Measurements from ENCODE around the gene KCNH3.
A peak's percentile ranks its signal among the peaks of the same experiment; 100 is the strongest.
"Not testable (repeated sequence)": the region's sequence is repeated elsewhere in the genome, so short reads cannot be mapped to it uniquely, and the experiment has no call there.

KCNH3 gene, protein sequence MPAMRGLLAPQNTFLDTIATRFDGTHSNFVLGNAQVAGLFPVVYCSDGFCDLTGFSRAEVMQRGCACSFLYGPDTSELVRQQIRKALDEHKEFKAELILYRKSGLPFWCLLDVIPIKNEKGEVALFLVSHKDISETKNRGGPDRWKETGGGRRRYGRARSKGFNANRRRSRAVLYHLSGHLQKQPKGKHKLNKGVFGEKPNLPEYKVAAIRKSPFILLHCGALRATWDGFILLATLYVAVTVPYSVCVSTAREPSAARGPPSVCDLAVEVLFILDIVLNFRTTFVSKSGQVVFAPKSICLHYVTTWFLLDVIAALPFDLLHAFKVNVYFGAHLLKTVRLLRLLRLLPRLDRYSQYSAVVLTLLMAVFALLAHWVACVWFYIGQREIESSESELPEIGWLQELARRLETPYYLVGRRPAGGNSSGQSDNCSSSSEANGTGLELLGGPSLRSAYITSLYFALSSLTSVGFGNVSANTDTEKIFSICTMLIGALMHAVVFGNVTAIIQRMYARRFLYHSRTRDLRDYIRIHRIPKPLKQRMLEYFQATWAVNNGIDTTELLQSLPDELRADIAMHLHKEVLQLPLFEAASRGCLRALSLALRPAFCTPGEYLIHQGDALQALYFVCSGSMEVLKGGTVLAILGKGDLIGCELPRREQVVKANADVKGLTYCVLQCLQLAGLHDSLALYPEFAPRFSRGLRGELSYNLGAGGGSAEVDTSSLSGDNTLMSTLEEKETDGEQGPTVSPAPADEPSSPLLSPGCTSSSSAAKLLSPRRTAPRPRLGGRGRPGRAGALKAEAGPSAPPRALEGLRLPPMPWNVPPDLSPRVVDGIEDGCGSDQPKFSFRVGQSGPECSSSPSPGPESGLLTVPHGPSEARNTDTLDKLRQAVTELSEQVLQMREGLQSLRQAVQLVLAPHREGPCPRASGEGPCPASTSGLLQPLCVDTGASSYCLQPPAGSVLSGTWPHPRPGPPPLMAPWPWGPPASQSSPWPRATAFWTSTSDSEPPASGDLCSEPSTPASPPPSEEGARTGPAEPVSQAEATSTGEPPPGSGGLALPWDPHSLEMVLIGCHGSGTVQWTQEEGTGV

DNA sequence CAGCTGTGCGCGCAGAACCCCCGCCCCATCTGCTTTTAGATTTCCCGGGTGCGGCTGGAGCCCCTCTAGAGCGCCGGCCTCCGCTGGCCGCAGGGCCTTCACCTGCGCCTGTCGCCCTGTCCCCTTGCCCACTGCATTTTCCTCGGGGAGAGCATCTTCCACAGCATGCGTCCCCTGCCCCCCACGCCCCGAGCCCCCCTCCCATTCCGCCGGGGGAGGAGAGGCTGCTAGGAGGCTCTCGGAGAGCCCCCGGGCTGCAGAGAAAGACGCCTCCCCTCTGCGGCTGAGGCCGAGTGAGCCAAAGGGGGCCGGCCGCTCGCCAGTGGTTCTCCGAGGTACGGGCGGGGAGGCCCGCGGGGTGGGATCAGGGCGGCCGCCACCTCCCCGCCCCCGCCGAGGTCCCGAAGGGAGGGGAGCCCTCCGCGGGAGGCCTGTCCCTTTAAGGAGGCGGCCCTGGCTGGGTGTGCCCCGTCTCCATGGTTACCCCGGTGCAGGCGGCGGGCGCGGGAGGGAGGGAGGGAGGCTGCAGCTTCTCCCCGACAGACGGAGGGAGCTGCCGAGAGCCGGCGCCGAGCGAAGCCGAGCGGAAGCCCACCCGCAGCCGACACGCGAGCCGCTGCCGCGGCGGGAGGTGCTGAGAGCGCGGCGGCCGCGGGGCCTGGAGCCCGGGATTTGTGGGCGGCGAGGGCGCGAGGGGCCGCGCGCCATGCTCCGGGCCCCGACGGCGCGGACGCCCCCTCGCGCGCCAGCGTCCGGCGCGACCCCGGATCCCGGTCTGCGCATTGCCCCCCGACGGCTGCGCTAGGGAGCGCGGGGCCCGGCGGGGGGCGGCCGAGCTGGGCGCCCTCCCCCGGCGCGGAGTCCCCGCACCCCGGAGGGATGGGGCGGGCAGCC lies at the start of gene KCNH3:
KCNH3 (plus strand) TSS at position 521 of the 894 bp plus-strand sequence. CDS start 387 bp downstream, outside the sequence.
- DNase-seq = peak; percentile 96

DNA sequence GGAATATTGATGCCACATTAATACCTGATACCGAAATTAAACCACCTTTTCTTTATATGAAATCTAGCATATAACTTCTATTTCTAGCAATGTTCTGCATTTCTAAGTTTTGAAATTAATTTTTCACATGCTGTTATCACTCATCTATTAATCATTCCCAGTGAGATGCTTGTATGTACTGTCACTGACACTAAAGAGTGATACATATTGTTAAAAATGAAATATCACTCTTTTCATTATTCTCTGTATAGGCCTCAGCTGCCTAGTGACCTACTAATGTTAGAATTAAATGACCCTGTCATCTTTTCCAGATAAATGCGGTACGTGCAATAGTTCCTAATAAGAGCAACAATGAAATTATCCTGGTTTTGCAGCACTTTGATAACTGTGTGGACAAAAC lies 49.7 kb upstream of the KCNH3 start:
- DNase-seq = no peak

DNA sequence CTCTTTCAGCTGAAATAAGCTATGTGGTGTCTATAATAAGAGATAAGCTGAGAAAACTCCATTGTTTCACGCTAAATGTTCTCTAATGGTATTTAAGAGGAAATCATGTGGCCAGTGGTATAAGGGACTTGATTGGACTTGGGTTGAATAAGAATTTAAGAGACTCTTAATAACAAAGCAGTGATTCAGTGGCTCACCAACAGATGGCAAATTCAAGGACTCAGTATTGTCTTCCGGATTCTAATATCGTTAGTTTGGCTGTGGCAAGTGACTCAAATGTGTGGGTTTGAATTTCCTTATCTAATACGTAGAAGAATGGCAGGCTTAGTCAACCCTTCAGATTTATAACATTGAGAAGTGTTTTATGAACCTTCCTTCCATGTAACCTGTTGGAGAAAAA lies 49.1 kb upstream of the KCNH3 start:
- peak; percentile 47 for DNase-seq

DNA sequence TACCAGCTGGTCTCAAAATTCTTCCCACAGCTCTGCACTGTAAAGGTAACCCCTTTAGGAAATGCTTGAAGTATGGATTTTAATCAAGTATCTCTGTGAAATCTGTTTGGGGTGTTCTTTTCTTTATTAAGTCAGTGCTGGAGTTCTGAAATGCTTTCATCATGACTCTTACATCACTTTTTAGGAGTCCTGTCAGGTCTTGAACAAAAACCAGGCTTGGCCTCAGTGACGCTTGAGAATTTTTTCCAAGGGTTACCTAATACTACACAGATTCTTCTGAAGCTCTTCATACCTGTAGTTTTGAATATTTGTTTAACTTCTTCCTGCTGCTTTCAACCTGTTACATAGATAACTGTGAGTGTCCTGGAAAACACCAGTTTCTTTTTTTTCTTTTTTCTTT lies 47.0 kb upstream of the KCNH3 start:
- DNase-seq = no peak

DNA sequence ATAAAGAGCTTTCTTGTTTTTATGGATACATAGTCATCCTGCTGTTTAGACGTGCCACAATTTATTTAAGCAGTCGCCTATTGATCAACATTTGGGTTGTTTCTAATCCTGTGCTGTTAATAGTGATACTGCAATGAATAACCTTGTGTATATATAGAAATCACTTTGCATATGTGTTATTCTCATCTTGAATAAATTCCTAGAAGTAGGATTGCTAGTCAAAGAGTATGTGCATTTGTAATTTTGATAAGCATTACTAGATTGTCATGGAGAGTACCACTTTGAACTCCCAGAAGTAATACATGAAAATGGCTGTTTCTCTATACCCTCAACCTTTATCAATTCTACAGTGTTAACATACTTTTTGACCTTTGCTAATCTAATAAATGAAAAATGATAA lies 44.9 kb upstream of the KCNH3 start:
- no peak for DNase-seq

DNA sequence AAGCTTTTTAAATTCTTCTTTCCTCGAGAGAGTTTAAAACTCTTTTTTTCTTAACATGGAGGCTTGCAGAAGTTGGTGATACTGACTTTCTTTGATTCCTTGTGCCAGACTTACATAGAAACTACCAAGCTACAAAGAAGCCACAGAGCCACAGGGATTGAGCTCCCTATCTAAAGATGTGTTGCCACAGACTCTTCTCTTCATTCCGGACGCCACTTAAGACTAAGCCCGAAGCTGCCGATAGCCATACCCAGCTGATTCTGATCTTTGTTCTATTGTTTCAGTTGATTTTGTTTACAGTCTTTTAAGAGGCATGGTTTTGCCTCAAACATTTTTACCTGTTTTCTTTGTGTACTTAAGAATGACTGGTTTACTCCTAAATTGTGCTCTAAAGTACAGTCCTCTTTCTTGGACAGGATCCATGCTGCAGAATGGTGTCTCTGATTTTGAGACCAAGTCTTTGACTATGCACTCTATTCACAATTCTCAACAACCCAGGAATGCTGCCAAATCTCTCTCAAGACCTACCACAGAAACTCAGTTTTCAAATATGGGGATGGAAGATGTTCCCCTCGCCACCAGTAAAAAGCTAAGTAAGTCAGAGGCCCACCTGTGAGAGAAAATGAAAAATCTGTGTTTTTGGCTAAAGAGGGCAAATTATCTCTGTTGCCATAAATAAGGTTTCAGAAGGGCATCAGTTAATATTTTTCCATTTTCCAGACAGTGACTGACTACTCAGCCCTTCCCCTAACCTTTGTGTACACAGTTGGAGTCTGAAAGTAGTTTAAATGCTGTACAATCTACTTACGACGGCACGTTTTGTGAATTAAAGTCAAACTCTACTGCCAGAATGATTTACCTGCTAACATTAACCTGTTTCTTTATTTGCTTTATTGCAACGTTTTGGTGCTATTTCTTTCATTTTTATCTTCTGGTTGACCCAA lies 42.1 kb upstream of the KCNH3 start:
- no peak for DNase-seq

DNA sequence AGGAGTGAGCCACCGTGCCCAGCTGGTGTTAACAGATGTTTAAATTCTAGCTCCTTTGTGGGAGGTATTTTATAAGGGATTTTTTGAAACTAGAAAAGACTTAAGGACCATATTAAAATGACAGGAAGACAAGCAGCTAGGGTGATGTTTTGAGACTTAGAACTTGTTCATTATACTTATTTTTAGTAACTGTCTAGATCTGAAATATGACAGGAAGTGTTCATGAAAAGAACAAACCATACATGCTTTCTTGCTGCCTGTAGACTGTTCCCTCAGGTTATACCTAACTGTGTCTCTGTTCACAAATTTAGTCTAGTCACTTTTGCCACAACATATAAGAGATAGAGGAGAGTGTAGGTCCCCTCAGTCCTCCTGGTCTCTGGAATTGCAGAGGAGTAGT lies 36.9 kb upstream of the KCNH3 start:
- DNase-seq = no peak

DNA sequence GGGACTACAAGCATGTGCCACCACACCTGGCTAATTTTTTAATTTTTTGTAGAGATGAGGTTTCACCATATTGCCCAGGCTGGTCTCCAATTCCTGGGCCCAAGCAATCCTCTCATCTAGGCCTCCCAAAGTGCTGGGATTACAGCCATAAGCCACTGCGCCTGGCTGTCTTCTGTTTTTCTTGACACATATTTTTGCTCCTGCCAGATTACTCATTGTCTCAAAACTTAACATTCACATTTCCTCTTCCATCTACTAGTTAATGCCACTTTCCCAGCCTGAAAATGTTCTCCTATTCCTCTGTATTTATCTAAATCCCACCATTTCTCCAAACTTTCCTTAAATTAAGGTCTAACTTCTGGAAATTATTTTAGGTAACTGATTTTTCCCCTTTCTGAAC lies 36.2 kb upstream of the KCNH3 start:
- no peak for DNase-seq

DNA sequence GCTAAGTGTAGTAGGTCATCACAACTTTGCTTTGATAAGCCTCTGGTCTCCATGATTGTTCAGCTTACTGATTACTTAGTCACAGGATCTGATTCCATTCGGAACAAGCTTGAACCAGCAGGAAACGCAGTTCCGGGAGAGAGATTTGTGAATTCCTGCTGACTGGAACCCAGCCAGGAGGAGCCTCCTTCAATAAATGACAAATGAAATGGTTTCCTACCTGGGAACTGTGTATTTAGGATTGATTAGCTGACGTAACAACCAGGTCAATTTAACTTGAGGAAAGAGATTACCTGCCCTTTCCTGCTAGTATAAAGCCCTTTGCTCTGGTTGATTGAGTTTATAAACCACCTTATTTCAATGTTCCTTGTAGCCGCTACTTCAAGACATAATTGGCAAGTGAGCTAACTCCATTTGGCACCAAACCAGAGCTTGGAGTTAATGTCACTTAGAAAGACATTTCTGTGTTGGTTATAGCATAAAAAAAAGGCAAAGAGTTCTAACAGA lies 35.1 kb upstream of the KCNH3 start:
- no peak for DNase-seq

DNA sequence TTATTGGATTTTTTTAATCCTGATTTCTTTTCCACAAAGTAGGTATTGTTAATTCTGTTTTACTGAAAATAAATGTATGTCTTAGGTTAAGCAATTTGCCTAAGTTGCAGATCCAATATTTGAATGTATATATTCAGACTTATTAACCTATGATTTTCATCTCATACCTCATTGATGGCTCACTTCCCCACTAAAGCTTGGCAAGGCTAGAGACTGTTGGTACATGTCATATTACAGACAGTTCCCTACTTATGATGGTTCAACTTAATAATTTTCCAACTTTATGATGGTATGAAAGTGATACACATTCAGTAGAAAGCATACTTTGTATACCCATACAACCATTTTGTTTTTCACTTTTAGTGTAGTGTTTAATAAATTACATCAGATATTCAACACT lies 33.2 kb upstream of the KCNH3 start:
- no peak for DNase-seq

DNA sequence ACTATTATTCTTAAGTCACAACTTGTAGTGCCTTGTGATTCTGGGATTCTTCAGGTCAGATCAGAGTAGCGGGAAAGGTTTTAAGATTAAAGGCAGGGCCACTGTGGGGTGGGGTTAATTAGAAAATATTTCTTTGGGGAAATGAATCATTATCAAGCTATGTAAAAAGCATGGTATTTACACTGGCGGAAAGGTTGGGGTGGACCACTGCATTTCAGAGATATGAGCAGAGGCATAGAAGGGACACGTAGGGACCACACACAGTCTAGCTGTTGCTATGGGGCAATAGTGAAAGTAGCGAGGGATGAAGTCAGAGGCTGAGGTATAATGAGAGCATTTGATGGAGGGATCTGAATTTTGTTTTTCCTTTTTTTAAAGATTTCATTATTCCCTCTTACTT lies 31.7 kb upstream of the KCNH3 start:
- no peak for DNase-seq

DNA sequence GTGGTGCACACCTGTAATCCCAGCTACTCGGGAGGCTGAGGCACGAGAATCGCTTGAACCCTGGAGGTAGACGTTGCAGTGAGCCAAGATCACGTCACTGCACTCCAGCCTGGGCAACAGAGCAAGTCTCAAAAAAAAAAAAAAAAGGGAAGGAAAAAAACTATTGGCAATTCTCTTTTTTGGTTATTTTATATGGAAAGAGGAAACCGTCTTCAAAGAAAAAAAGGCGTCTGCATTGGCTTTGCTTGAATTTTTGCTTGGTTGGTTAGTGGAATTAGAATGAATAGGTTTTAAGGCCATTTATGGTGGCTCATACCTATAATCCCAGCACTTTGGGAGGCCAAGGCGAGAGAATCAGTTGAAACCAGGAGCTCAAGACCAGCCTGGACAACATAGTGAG lies 29.1 kb upstream of the KCNH3 start:
- DNase-seq = not testable (repeated sequence)

DNA sequence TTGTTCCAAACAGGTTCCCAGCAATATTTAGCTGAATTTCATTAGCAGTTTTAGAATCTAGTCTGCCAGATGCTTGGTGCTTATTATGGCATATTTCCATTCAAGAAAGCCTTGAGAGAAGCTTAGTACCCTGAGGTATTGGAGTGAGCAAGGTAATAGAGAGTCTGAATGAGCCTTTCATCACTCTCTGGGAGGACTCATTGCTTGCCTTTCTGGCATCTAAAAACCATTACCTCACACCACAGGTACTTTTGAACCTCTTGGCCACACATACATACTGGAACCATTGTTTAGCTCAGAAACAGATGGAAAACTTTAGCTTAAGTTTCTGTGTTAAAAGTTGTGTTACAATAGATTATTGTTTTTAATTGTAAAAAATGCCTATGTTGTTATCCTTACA lies 27.4 kb upstream of the KCNH3 start:
- DNase-seq = no peak

DNA sequence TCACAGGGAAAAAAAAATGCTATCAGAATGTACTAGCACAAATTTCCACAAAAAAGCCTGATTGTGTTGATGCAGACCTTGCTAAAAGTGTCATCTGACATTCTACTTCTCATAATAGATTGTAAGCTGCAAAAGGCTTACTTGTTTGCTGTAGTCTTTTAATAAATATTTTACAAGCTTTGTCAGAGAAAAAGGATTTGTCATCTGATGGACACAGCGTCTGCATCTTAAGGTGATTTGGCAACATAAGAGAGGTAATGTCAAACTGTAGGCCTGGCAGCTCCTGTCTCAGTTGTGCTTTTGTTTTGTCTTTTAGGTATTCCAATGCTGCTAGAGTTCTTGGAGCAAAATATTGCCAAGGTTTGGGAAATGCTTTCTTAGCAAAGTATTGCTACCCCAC lies 26.3 kb upstream of the KCNH3 start:
- no peak for DNase-seq

DNA sequence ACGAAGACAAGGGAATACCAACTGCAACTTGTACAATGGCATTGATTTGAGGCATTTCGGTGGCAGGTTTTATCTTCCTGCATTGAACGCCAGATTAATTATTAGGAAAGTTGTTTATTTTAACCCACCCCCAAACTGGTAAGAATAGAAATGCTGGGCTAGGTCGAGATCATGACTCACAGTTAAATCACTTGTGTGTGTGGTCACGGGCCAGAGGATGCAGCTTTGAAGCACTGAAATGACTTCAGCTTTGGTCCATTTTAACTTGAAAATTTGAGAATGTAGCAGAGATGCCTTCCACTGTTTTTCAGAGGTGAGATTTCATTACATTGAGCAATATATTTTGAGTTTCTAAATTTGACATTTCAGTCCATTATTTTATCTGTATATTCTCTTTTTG lies 23.6 kb upstream of the KCNH3 start:
- DNase-seq = no peak

DNA sequence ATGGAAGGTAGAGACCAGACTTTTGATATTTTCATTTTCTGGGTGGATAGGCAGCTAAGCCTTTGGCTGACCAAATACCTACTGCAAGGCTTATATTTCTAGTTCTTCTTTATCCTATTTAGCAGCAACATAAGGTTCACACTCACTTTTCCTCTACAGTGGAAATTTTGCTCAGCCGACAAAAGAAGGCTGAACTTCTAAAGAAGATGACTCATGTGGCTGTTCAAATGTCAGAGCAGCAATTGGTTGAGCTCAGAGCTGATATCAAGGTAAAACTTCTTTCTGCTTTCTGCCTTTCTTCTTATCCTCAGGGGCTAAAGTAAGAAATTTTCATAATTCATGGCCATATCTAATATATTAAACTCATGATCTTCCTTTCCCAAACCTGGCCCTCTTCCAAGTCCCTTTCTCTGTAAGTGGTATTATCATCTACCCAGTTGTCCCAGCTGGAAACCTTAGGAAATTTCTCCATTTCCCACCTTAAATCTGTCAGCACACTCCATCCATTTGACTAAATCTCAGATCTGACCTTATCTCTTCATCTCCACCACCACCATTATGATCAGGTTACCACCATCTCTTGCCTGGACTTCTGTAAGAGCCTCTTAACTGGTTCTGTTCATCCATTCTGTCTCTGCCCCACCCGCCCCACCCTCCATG lies 19.8 kb upstream of the KCNH3 start:
- DNase-seq = no peak

DNA sequence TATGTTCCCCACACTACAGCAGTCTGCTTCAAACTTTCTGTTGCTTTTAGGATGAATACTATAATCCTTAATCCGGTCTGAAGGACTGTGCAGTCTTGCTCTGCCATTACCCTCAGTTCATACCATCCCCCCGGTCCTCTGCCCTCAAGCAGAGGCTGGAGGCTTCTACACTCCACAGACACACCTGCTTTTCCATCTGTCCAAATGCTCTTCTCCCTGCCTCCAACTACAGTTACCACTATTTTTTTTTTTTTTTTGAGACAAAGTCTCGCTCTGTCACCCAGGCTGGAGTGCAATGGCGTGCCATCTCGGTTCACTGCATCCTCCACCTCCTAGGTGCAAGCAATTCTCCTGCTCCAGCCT lies 19.3 kb upstream of the KCNH3 start:
- DNase-seq = peak; percentile 76

DNA sequence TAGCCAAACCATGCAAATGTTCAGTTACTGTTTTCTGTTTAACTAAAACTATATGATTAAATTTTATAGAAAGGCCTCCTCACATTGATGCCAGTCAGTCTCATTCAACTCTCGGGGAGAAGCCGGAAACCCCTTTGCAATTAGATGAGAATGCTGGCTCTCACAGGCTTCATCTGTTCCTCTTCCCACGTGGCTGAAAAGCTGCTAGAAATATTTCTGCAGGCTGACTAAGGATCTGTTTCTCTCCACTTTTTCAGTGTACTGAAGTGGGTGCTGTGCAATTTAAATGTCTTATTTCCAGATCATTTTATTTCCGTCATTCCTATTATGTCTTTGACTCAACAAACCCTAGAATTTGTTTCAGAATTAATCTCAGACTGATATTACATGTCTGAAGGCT lies 17.4 kb upstream of the KCNH3 start:
- DNase-seq = no peak

DNA sequence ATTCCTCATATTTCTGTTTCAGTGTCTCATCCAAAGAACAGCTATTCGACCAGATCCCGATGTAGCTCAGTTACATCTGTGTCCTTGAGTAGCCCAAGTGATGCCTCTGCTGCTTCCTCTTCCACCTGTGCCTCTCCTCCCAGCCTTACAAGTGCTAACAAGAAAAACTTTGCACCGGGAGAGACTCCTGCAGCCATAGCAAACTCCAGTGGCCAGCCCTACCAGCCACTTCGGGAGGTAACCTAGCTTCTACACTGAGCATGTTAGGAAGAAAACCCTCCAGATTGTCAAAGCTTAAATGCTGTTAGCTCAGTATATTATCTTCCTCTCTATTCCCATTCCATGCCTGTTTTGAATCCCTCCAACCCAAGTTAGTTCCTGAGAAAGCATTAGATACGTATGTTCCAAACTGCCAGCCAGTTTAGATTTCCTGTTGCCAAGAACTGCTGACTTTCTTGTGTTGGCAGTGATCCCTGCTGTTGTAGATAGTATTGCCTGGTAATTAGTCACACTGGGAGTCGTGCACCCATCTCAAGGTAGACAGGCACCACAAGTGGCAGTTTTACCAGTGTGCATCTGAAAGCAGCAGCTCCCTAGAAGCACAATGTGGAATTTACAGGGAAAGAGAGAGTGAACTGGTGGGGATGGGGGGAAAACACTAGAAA lies 14.0 kb upstream of the KCNH3 start:
- no peak for DNase-seq

DNA sequence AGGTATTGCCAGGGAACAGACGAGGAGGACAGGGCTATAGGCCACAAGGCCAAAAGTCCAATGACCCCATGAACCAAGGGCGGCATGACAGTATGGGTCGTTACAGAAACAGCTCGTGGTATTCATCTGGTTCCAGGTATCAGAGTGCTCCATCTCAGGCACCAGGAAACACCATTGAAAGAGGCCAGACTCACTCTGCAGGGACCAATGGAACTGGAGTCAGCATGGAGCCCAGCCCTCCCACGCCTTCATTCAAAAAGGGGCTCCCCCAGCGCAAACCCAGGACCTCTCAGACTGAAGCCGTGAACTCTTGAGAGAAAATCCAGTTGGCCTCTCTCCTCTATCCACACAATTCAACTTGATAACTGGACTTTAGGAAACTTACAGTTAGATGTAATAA lies 12.9 kb upstream of the KCNH3 start:
- no peak for DNase-seq
